K562 (cell line): ENCODE measurements around the gene TNIK. TPM values are rescaled to one million over a fixed set of nuclear protein-coding genes. Genes with fewer than 3 reads are reported as not detected.
A peak's percentile ranks its signal among the peaks of the same experiment; 100 is the strongest.

Source experiments
- ATAC-seq: fragments of 200-7000 bp; cut with Tn5 transposase; 3 replicates; pipeline ENCODE4 v1.9.1; 2020; ENCODE audit warnings: moderate library complexity
- BruUV-seq: library from RNA; stranded (reverse); fragments of 400-500 nt; replicated peaks from 2 replicates; lab custom pipeline; 2021; lab: Mats Ljungman, UMichigan
- CTCF ChIA-PET: fragments of 300-600 bp; formaldehyde crosslinking; extraction: SDS; loops from one replicate; lab custom pipeline; 2021; ENCODE audit warnings: low intra/inter-chr PET ratio; lab: Yijun Ruan, JAX
- POLR2A ChIA-PET: fragments of 300-600, 350-650 bp; sonication (Branson Sonifier 250); formaldehyde crosslinking; extraction: SDS; loops from one replicate; lab custom pipeline; 2021; ENCODE audit warnings: antibody characterized with exemption, inconsistent platforms; lab: Yijun Ruan, JAX
- DNase-seq, 4 experiments: peaks; one replicate each; pipeline versions ENCODE4 v3.0.0 to v3.0.0-alpha.2; 2011 to 2018; ENCODE audit warnings: low spot score in 3 of 4, mixed read lengths in 3 of 4; ENCODE audit errors: extremely low read depth in 1 of 4
- FAIRE-seq: peaks from 2 replicates; lab custom pipeline; 2011; peaks lifted over from hg19 to GRCh38; lab: Jason Lieb, UNC
- H2AFZ ChIP-seq: 2 replicates; pipeline ENCODE4 v1.6.0; 2011; ENCODE audit warnings: low read depth, low read length, control low read depth, inconsistent platforms
- H3K27ac ChIP-seq: fragments of 200-600 bp; 3 replicates; pipeline ENCODE4 v1.8.0; 2011; ENCODE audit warnings: low read depth, mild to moderate bottlenecking, control low read depth, inconsistent platforms, low read length, moderate library complexity, mixed read lengths; ENCODE audit errors: extremely low read depth
- H3K27me3 ChIP-seq, 2 experiments: fragments of 300-600 bp in 1 of 2; 2 replicates in 1 of 2; 3 replicates in 1 of 2; pipeline versions ENCODE4 v1.6.0 to v1.8.0; 2011; ENCODE audit warnings: inconsistent platforms in 2 of 2, low read length in 2 of 2, mild to moderate bottlenecking in 1 of 2, mixed read lengths in 1 of 2, moderate library complexity in 1 of 2; ENCODE audit not compliant: control insufficient read depth in 2 of 2, insufficient read depth in 2 of 2
- H3K36me3 ChIP-seq: fragments of 300-600 bp; 3 replicates; pipeline ENCODE4 v1.8.0; 2011; ENCODE audit warnings: mild to moderate bottlenecking, low read length, inconsistent platforms; ENCODE audit not compliant: control insufficient read depth, insufficient read depth
- H3K4me1 ChIP-seq, 2 experiments: fragments of 200-600 bp in 1 of 2; replicated peaks in 1 of 2; 2 replicates in 1 of 2; 3 replicates in 1 of 2; pipeline versions ENCODE4 v1.5.1 to v1.8.0; 2011; ENCODE audit warnings: inconsistent platforms in 2 of 2, low read length in 2 of 2, mild to moderate bottlenecking in 1 of 2, mixed read lengths in 1 of 2, moderate library complexity in 1 of 2; ENCODE audit not compliant: control insufficient read depth in 2 of 2, insufficient read depth in 2 of 2
- H3K4me2 ChIP-seq: 2 replicates; pipeline ENCODE4 v1.6.1; 2011; ENCODE audit warnings: low read length, control low read depth, inconsistent platforms, mixed read lengths; ENCODE audit not compliant: insufficient read depth
- H3K4me3 ChIP-seq: fragments of 200-600 bp; sonication (generic), shearing (Covaris generic); 2 replicates; pipeline ENCODE4 v1.5.1; 2016; ENCODE audit warnings: control low read depth, inconsistent platforms
- H3K79me2 ChIP-seq: fragments of 200-600 bp; 3 replicates; pipeline ENCODE4 v1.8.0; 2011; ENCODE audit warnings: low read length, inconsistent platforms; ENCODE audit not compliant: control insufficient read depth, insufficient read depth
- H3K9ac ChIP-seq, 2 experiments: 2 replicates each; pipeline versions ENCODE4 v1.6.0 to v1.6.1; 2011; ENCODE audit warnings: low read depth in 2 of 2, low read length in 2 of 2, control low read depth in 1 of 2, inconsistent platforms in 1 of 2, mild to moderate bottlenecking in 1 of 2, mixed read lengths in 1 of 2; ENCODE audit not compliant: insufficient read depth in 1 of 2
- H3K9me1 ChIP-seq: one replicate; pipeline ENCODE4 v1.6.0; 2011; ENCODE audit warnings: inconsistent platforms, mild to moderate bottlenecking, low read length, moderate library complexity; ENCODE audit not compliant: control insufficient read depth, insufficient read depth
- H3K9me3 ChIP-seq: replicated peaks from 2 replicates; pipeline ENCODE4 v1.5.1; 2011; ENCODE audit warnings: low read depth, low read length, inconsistent platforms; ENCODE audit not compliant: control insufficient read depth, insufficient read depth
- H4K20me1 ChIP-seq: replicated peaks from 2 replicates; pipeline ENCODE4 v1.6.1; 2011; ENCODE audit warnings: low read length, inconsistent platforms, mixed read lengths; ENCODE audit not compliant: control insufficient read depth, insufficient read depth
- ARID3A ChIP-seq: IDR thresholded peaks from 2 replicates; pipeline ENCODE4 v1.6.1; 2012; ENCODE audit warnings: low read depth, low read length, improper control_type of control experiment, borderline replicate concordance
- BRCA1 ChIP-seq, 2 experiments: fragments of 450-650 bp in 1 of 2; sonication (generic) in 1 of 2; formaldehyde crosslinking in 1 of 2; IDR thresholded peaks; 2 replicates each; pipeline versions ENCODE4 v1.5.0 to v1.6.1; 2017 to 2020; ENCODE audit warnings: mild to moderate bottlenecking in 1 of 2, missing genetic modification reagents in 1 of 2
- IRF2 ChIP-seq: sonication (generic); formaldehyde crosslinking; IDR thresholded peaks from 2 replicates; pipeline ENCODE4 v1.8.1; 2022; ENCODE audit warnings: mild to moderate bottlenecking, missing genetic modification reagents
- MCM5 ChIP-seq: fragments of 450-650 bp; IDR thresholded peaks from 2 replicates; pipeline ENCODE4 v1.6.1; 2016; ENCODE audit warnings: low read depth
- NEUROD1 ChIP-seq: fragments of 150-350 bp; IDR thresholded peaks from 2 replicates; pipeline ENCODE4 v1.6.1; 2014; ENCODE audit warnings: borderline replicate concordance, low read length, low read depth; ENCODE audit not compliant: partially characterized antibody
- NONO ChIP-seq, 2 experiments: fragments of 200-400 bp in 1 of 2; fragments of 450-650 bp in 1 of 2; formaldehyde crosslinking in 1 of 2; IDR thresholded peaks; 2 replicates each; pipeline ENCODE4 v1.6.1; 2017; ENCODE audit warnings: low read depth in 2 of 2, mild to moderate bottlenecking in 2 of 2, moderate library complexity in 2 of 2, low read length in 1 of 2
- NR0B1 ChIP-seq: fragments of 450-650 bp; IDR thresholded peaks from one replicate; pipeline ENCODE4 v1.6.1; 2018; ENCODE audit warnings: mild to moderate bottlenecking, moderate library complexity; ENCODE audit not compliant: partially characterized antibody
- NR4A1 ChIP-seq, 2 experiments: fragments of 250-450 bp in 1 of 2; fragments of 450-650 bp in 1 of 2; sonication (Bioruptor Pico) in 1 of 2; IDR thresholded peaks; 2 replicates each; pipeline versions ENCODE4 v1.4.0 to v1.6.1; 2016 to 2020; ENCODE audit warnings: mild to moderate bottlenecking in 2 of 2, missing compliant biosample characterization in 1 of 2, missing genetic modification characterization in 1 of 2, moderate library complexity in 1 of 2
- OTX1 ChIP-seq: fragments of 450-650 bp; formaldehyde crosslinking; IDR thresholded peaks from 2 replicates; pipeline ENCODE4 v1.4.0; 2022; ENCODE audit warnings: mild to moderate bottlenecking
- PML ChIP-seq: IDR thresholded peaks from 2 replicates; pipeline ENCODE4 v1.6.1; 2012; ENCODE audit warnings: low read length, inconsistent platforms
- RAD51 ChIP-seq: fragments of 450-650 bp; IDR thresholded peaks from 2 replicates; pipeline ENCODE4 v1.7.1; 2016; ENCODE audit warnings: low read depth, mild to moderate bottlenecking, borderline replicate concordance
- SIN3B ChIP-seq: fragments of 450-650 bp; IDR thresholded peaks from 2 replicates; pipeline ENCODE4 v1.6.1; 2017; ENCODE audit warnings: low read depth, mild to moderate bottlenecking, moderate library complexity
- SOX6 ChIP-seq: fragments of 450-650 bp; IDR thresholded peaks from 2 replicates; pipeline ENCODE4 v1.6.1; 2014; ENCODE audit warnings: mild to moderate bottlenecking
- SPI1 ChIP-seq: IDR thresholded peaks from 2 replicates; pipeline ENCODE4 v1.6.1; 2011; ENCODE audit warnings: low read depth, low read length, control low read depth, borderline replicate concordance
- U2AF2 ChIP-seq: fragments of 200-400 bp; formaldehyde crosslinking; optimal IDR thresholded peaks from 2 replicates; pipeline ENCODE3; 2017; ENCODE audit warnings: low read depth, mild to moderate bottlenecking, low read length
- ZBTB34 ChIP-seq: fragments of 250-450 bp; sonication (Bioruptor Pico); IDR thresholded peaks from 2 replicates; pipeline ENCODE4 v1.8.0; 2021; ENCODE audit warnings: mild to moderate bottlenecking, moderate library complexity
- ZNF133 ChIP-seq: fragments of 250-450 bp; sonication (Bioruptor Pico); IDR thresholded peaks from 2 replicates; pipeline ENCODE4 v1.4.0; 2020; ENCODE audit warnings: mild to moderate bottlenecking
- ZNF143 ChIP-seq: sonication (generic); formaldehyde crosslinking; IDR thresholded peaks from 2 replicates; pipeline ENCODE4 v1.9.0; 2022; ENCODE audit warnings: mild to moderate bottlenecking, missing genetic modification reagents
- WGBS: fragments of 100-300 bp; shearing (Covaris generic); methylation state at CpG from one replicate; pipeline ENCODE4 v1.1.6; 2016; ENCODE audit warnings: low coverage, mixed read lengths; ENCODE audit not compliant: insufficient coverage; ENCODE audit errors: missing lambda C conversion rate; 5-methylcytosine and 5-hydroxymethylcytosine counted together
- in situ Hi-C: fragments of 300-500 bp; cut with MboI; formaldehyde crosslinking; loops from 4 replicates; pipeline ENCODE4 v1.15.0; 2018; ENCODE audit warnings: inconsistent platforms, mixed read lengths
- intact Hi-C: fragments of 100-400 bp; cut with micrococcal nuclease; formaldehyde crosslinking; loops from 2 replicates; pipeline ENCODE4 v1.14.2; 2022
- polyA plus RNA-seq, 8 experiments: library from polyadenylated mRNA; depleted of rRNA in 4 of 8; stranded (reverse) in 5 of 8; unstranded in 3 of 8; fragments of >200 nt; fragmentation: Nextera tagmentation in 2 of 8; fragmentation: Illumina TruSeq in 1 of 8; extraction: Ambion mirVana in 2 of 8; extraction: Trizol in 1 of 8; gene quantifications; 2 replicates each; pipeline versions ENCODE4 v1.2.1 to v1.2.3, GENCODE V29; 2011 to 2014; ENCODE audit warnings: inconsistent platforms in 1 of 8, missing spikeins in 1 of 8
- total RNA-seq, 7 experiments: library from RNA; depleted of rRNA in 6 of 7; stranded (reverse); fragments of >200 nt in 6 of 7; fragmentation: Illumina TruSeq in 2 of 7; extraction: Trizol in 2 of 7; gene quantifications; 2 replicates each; pipeline versions ENCODE4 v1.2.1 to v1.2.3, GENCODE V29; 2011 to 2021; ENCODE audit warnings: low replicate concordance in 1 of 7

The TNIK gene
- total and polyA plus RNA-seq, 9 of the 15 experiments (the other 6 are each of a cell fraction or from before 2014, with no cell fraction given): 6.6 to 39.0 (median 24.7) TPM

GRCh38 chr3:171490901-171491300 is 30.7 kb upstream of the TNIK start:
- in situ Hi-C loops: no loop called here
- ATAC-seq: no peak
- Histone ChIP-seq H3K27ac (no peak overlapping the region), H3K36me3 (no peaks in the 10 kb centered on the region), H3K9ac (no peak overlapping the region; a peak in 1 of 4 replicates), H3K79me2 (no peaks in the 10 kb centered on the region), H3K9me1 (no peaks in the 10 kb centered on the region), H2AFZ (peak overlapping the region; percentile 42; the same call in 1 of the 2 replicates), H3K4me1 (peaks cover 6 to 15% of the 10 kb centered on the region in 2 experiments; a peak in 3 of 5 replicates)
- BruUV-seq: no TSS peak
- ChIA-PET POLR2A (interaction anchor here (1.1 to 2.0 kb wide), 3 partner anchors 12 to 18 kb away, joined by 4 to 5 read pairs (median 4); no protein-coding TSS in a partner anchor), CTCF (no interaction called here)
- WGBS: 76% methylated on average over 3 of the region's 3 CpGs
- TF ChIP-seq SOX6 (no peak), ZNF133 (CRISPR knock-in tag) (no peak), IRF2 (CRISPR knock-in tag) (no peak), SPI1 (no peak), NONO (IDR thresholded peaks at IDR 0.05; ENCODE audit: low read depth in 2 of 2, low read length in 1 of 2) (no peak), ZNF143 (CRISPR knock-in tag) (no peak), SIN3B (no peak), OTX1 (CRISPR knock-in tag) (no peak), RAD51 (no peak), NR0B1 (no peak), PML (no peak), BRCA1 (IDR thresholded peaks at IDR 0.05) (no peak), BRCA1 (CRISPR knock-in tag; IDR thresholded peaks at IDR 0.05) (no peak), NEUROD1 (no peak), ARID3A (no peak), MCM5 (no peak), ZBTB34 (CRISPR knock-in tag) (no peak), U2AF2 (no peak), NR4A1 (CRISPR knock-in tag; IDR thresholded peaks at IDR 0.05) (no peak), NR4A1 (tag; IDR thresholded peaks at IDR 0.05) (no peak)
- TF ChIP-seq, all 486 proteins: peak for 0
- no peak overlapping the region for H3K4me3 ChIP-seq
- H3K9me3 ChIP-seq: no peaks in the 10 kb centered on the region
- H3K27me3 ChIP-seq: no peaks in the 10 kb centered on the region
- DNase-seq (no peak), FAIRE-seq (no peak)
- intact Hi-C loops: no loop called here
- no peaks in the 10 kb centered on the region for H4K20me1 ChIP-seq
- no peak overlapping the region for H3K4me2 ChIP-seq
